IMR-90 (cell line): ENCODE results near the gene NKX6-1. TPM values are rescaled to one million over a fixed set of nuclear protein-coding genes. Genes with fewer than 3 reads are reported as not detected.
A peak's percentile ranks its signal among the peaks of the same experiment; 100 is the strongest.

Source experiments
- ATAC-seq: fragments of 200-7000 bp; cut with Tn5 transposase; 2 replicates; pipeline ENCODE4 v1.9.1; 2020; ENCODE audit warnings: low read depth, mild to moderate bottlenecking, moderate library complexity
- BruUV-seq: library from RNA; stranded (reverse); fragments of 400-500 nt; replicated peaks from 2 replicates; lab custom pipeline; 2021; lab: Mats Ljungman, UMichigan
- CTCF ChIA-PET: fragments of 300-600 bp; formaldehyde crosslinking; extraction: SDS; loops from one replicate; lab custom pipeline; 2021; ENCODE audit warnings: antibody characterized with exemption; lab: Yijun Ruan, JAX
- POLR2A ChIA-PET: fragments of 300-600 bp; sonication (Branson Sonifier 250); formaldehyde crosslinking; loops from one replicate; lab custom pipeline; 2022; ENCODE audit warnings: antibody characterized with exemption; ENCODE audit not compliant: unreplicated experiment; lab: Charles Lee
- DNase-seq: peaks from one replicate; pipeline ENCODE4 v3.0.0; 2013
- H2AFZ ChIP-seq: replicated peaks from 2 replicates; pipeline ENCODE3; 2013; ENCODE audit warnings: low read length, mild to moderate bottlenecking; ENCODE audit not compliant: poor library complexity
- H2AK5ac ChIP-seq: 2 replicates; pipeline ENCODE4 v1.6.1; 2013; ENCODE audit warnings: low read depth, low read length, inconsistent platforms
- H2AK9ac ChIP-seq: replicated peaks from 2 replicates; pipeline ENCODE3; 2013; ENCODE audit warnings: mild to moderate bottlenecking, low read depth, low read length, moderate library complexity; ENCODE audit not compliant: poor library complexity
- H2BK120ac ChIP-seq: 2 replicates; pipeline ENCODE4 v1.6.1; 2013; ENCODE audit warnings: low read depth, low read length, inconsistent platforms
- H2BK15ac ChIP-seq: 3 replicates; pipeline ENCODE4 v1.6.1; 2013; ENCODE audit warnings: low read depth, low read length, inconsistent platforms
- H2BK20ac ChIP-seq: 2 replicates; pipeline ENCODE4 v1.6.1; 2013; ENCODE audit warnings: low read depth, mild to moderate bottlenecking, inconsistent platforms, low read length, moderate library complexity
- H2BK5ac ChIP-seq: 2 replicates; pipeline ENCODE4 v1.6.1; 2013; ENCODE audit warnings: mild to moderate bottlenecking, low read depth, low read length, inconsistent platforms; ENCODE audit not compliant: poor library complexity, severe bottlenecking
- H3K14ac ChIP-seq: replicated peaks from 2 replicates; pipeline ENCODE4 v1.6.1; 2013; ENCODE audit warnings: low read depth, low read length, inconsistent platforms
- H3K18ac ChIP-seq: 2 replicates; pipeline ENCODE4 v1.6.1; 2013; ENCODE audit warnings: low read depth, low read length, control low read depth
- H3K23ac ChIP-seq: 2 replicates; pipeline ENCODE4 v1.6.1; 2013; ENCODE audit warnings: low read depth, low read length, inconsistent platforms
- H3K27ac ChIP-seq: 2 replicates; pipeline ENCODE4 v1.5.1; 2013; ENCODE audit warnings: mild to moderate bottlenecking, control low read depth, low read length; ENCODE audit not compliant: insufficient read depth
- H3K27me3 ChIP-seq: 2 replicates; pipeline ENCODE4 v1.6.1; 2013; ENCODE audit warnings: low read length; ENCODE audit not compliant: control insufficient read depth, insufficient read depth
- H3K36me3 ChIP-seq: 2 replicates; pipeline ENCODE4 v1.6.1; 2013; ENCODE audit warnings: low read length, mixed read lengths; ENCODE audit not compliant: control insufficient read depth, insufficient read depth
- H3K4ac ChIP-seq: 2 replicates; pipeline ENCODE4 v1.6.1; 2013; ENCODE audit warnings: low read depth, low read length, inconsistent platforms
- H3K4me1 ChIP-seq: 2 replicates; pipeline ENCODE4 v1.6.1; 2013; ENCODE audit warnings: low read length, mixed read lengths; ENCODE audit not compliant: control insufficient read depth, insufficient read depth
- H3K4me2 ChIP-seq: 2 replicates; pipeline ENCODE4 v1.6.1; 2013; ENCODE audit warnings: low read depth, mild to moderate bottlenecking, control low read depth, low read length, moderate library complexity
- H3K4me3 ChIP-seq: 2 replicates; pipeline ENCODE4 v1.5.1; 2013; ENCODE audit warnings: low read depth, mild to moderate bottlenecking, control low read depth, low read length, moderate library complexity; ENCODE audit not compliant: insufficient read depth
- H3K56ac ChIP-seq: 2 replicates; pipeline ENCODE4 v1.6.1; 2013; ENCODE audit warnings: low read length, inconsistent platforms; ENCODE audit not compliant: insufficient read depth; ENCODE audit errors: extremely low read depth
- H3K79me1 ChIP-seq, 2 experiments: 2 replicates each; pipeline ENCODE4 v1.6.1; 2013; ENCODE audit warnings: low read length in 2 of 2, inconsistent platforms in 1 of 2, low read depth in 1 of 2
- H3K9ac ChIP-seq: 2 replicates; pipeline ENCODE4 v1.6.1; 2013; ENCODE audit warnings: low read depth, low read length, control low read depth
- H3K9me1 ChIP-seq: 2 replicates; pipeline ENCODE4 v1.6.1; 2013; ENCODE audit warnings: low read length, inconsistent platforms; ENCODE audit not compliant: insufficient read depth
- H3K9me3 ChIP-seq: 2 replicates; pipeline ENCODE4 v1.6.1; 2013; ENCODE audit warnings: low read length; ENCODE audit not compliant: control insufficient read depth, insufficient read depth
- H4K20me1 ChIP-seq: 2 replicates; pipeline ENCODE4 v1.6.1; 2013; ENCODE audit warnings: low read length, inconsistent platforms; ENCODE audit not compliant: insufficient read depth
- H4K5ac ChIP-seq: 2 replicates; pipeline ENCODE4 v1.6.1; 2013; ENCODE audit warnings: mild to moderate bottlenecking, low read depth, low read length, control low read depth
- H4K8ac ChIP-seq, 2 experiments: 2 replicates each; pipeline ENCODE4 v1.6.1; 2013; ENCODE audit warnings: low read depth in 2 of 2, low read length in 2 of 2, control low read depth in 1 of 2, inconsistent platforms in 1 of 2
- H4K91ac ChIP-seq: 2 replicates; pipeline ENCODE4 v1.6.1; 2013; ENCODE audit warnings: low read depth, low read length, inconsistent platforms; ENCODE audit not compliant: insufficient read depth
- BHLHE40 ChIP-seq: fragments of 150-350 bp; IDR thresholded peaks from 2 replicates; pipeline ENCODE4 v1.6.1; 2016; ENCODE audit warnings: mild to moderate bottlenecking, low read depth, low read length
- CEBPB ChIP-seq: IDR thresholded peaks from 2 replicates; pipeline ENCODE4 v1.6.1; 2012; ENCODE audit warnings: low read depth, low read length, improper control_type of control experiment
- CHD1 ChIP-seq: IDR thresholded peaks from 2 replicates; pipeline ENCODE4 v1.6.1; 2012; ENCODE audit warnings: low read depth, low read length, improper control_type of control experiment
- MAFK ChIP-seq: IDR thresholded peaks from 2 replicates; pipeline ENCODE4 v1.6.1; 2012; ENCODE audit warnings: low read depth, low read length, improper control_type of control experiment
- MAZ ChIP-seq: IDR thresholded peaks from 2 replicates; pipeline ENCODE4 v1.6.1; 2012; ENCODE audit warnings: low read depth, mild to moderate bottlenecking, low read length, improper control_type of control experiment, moderate library complexity, borderline replicate concordance
- RAD21 ChIP-seq: IDR thresholded peaks from 2 replicates; pipeline ENCODE4 v1.6.1; 2012; ENCODE audit warnings: low read length, improper control_type of control experiment
- RFX5 ChIP-seq: IDR thresholded peaks from 2 replicates; pipeline ENCODE4 v1.8.0; 2012; ENCODE audit warnings: low read depth, mild to moderate bottlenecking, low read length, moderate library complexity
- SMC3 ChIP-seq: fragments of 150-350 bp; IDR thresholded peaks from 2 replicates; pipeline ENCODE4 v1.6.1; 2016; ENCODE audit warnings: low read depth, mild to moderate bottlenecking, antibody characterized with exemption, low read length, moderate library complexity
- WGBS, 2 experiments: methylation state at CpG; one replicate each; pipeline versions ENCODE4 v1.1.5 to v1.1.7; 2013; ENCODE audit warnings: missing lambda C conversion rate in 2 of 2; ENCODE audit not compliant: insufficient read length in 1 of 2; ENCODE audit errors: extremely low coverage in 2 of 2; 5-methylcytosine and 5-hydroxymethylcytosine counted together
- dilution Hi-C: fragments of 300-500 bp; cut with HindIII; formaldehyde crosslinking; loops from one replicate; pipeline ENCODE4 v1.14.3; 2018; ENCODE audit warnings: low sequenced_read_pairs; ENCODE audit not compliant: unreplicated experiment
- in situ Hi-C: fragments of 300-500 bp; cut with MboI; formaldehyde crosslinking; loops from 3 replicates; pipeline ENCODE4 v1.14.3; 2019; ENCODE audit warnings: low sequenced_read_pairs, inconsistent platforms, mixed read lengths
- intact Hi-C: fragments of 100-400 bp; cut with micrococcal nuclease; formaldehyde crosslinking; loops from 2 replicates; pipeline ENCODE4 v1.10.0; 2022
- polyA plus RNA-seq, 3 experiments: library from polyadenylated mRNA; depleted of rRNA; stranded (reverse); fragments of >200 nt; gene quantifications; 2 replicates each; pipeline ENCODE4 v1.2.3, GENCODE V29; 2012; ENCODE audit warnings: low replicate concordance in 1 of 3
- total RNA-seq: library from RNA; depleted of rRNA; stranded (reverse); fragments of >200 nt; gene quantifications from 2 replicates; pipeline ENCODE4 v1.2.3, GENCODE V29; 2012
- TF ChIP-seq, protein P1 (sequence below): fragments of 150-350 bp; IDR thresholded peaks from 2 replicates; pipeline ENCODE4 v1.6.1; 2017; ENCODE audit warnings: mild to moderate bottlenecking, antibody characterized with exemption, low read length, low read depth
- TF ChIP-seq, protein P2 (sequence below): conservative IDR thresholded peaks from 2 replicates; pipeline ENCODE4 v1.5.1; 2012; ENCODE audit warnings: mild to moderate bottlenecking, low read depth, low read length, improper control_type of control experiment
- TF ChIP-seq, protein P3 (sequence below): fragments of 150-350 bp; IDR thresholded peaks from 2 replicates; pipeline ENCODE4 v1.6.1; 2016; ENCODE audit warnings: low read depth, mild to moderate bottlenecking, low read length, moderate library complexity, borderline replicate concordance

Gene NKX6-1
- total and polyA plus RNA-seq, 2 of the 4 experiments (the other 2 are of a cell fraction), result under 0.01 to 0.24 TPM

DNA sequence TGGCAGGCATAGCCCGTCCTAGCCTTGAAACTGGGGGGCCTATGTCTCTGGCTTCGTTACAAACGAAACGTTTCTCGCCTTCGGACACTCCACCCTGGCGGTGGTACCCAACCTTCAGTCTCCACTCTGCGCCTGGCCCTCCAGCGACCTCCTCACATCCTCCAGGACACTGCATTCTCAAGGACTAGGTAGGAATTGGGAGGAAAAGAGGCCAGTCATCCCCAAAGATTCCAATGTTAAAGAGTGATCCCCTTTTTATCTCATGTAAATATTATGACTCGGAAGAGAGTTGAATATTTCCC is 2.1 kb upstream of the NKX6-1 start:
- in situ Hi-C loops, result loop anchor here (10.0 to 25.0 kb wide), 3 partner anchors 726 to 989 kb away; no protein-coding TSS in a partner anchor

More for the DNA sequence above, 2.1 kb upstream of the NKX6-1 start:
- no peak overlapping the region for H3K18ac ChIP-seq
- WGBS, 2 experiments, result no CpG with 5 or more reads among the region's 10 CpGs
- CTCF ChIA-PET, result no interaction called here
- H3K27me3 ChIP-seq, result peaks cover 74% of the 10 kb centered on the region
- H2BK5ac ChIP-seq, result no peak overlapping the region
- peak overlapping the region; percentile 29 for H2AFZ ChIP-seq
- H2AK5ac ChIP-seq, result no peak overlapping the region
- H3K9me3 ChIP-seq, result peaks cover 20% of the 10 kb centered on the region
- no peak overlapping the region for H3K4ac ChIP-seq
- BruUV-seq, result no TSS peak
- no peak overlapping the region for H4K91ac ChIP-seq
- no peak overlapping the region for H3K4me2 ChIP-seq
- no peaks in the 10 kb centered on the region for H4K20me1 ChIP-seq
- POLR2A ChIA-PET, result no interaction called here
- TF ChIP-seq MAZ (no peak), RFX5 (no peak), MAFK (no peak), CEBPB (no peak), RAD21 (no peak), BHLHE40 (no peak), SMC3 (no peak), CHD1 (no peak)
- TF ChIP-seq, protein P1, sequence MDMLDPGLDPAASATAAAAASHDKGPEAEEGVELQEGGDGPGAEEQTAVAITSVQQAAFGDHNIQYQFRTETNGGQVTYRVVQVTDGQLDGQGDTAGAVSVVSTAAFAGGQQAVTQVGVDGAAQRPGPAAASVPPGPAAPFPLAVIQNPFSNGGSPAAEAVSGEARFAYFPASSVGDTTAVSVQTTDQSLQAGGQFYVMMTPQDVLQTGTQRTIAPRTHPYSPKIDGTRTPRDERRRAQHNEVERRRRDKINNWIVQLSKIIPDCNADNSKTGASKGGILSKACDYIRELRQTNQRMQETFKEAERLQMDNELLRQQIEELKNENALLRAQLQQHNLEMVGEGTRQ, result no peak
- TF ChIP-seq, protein P2, sequence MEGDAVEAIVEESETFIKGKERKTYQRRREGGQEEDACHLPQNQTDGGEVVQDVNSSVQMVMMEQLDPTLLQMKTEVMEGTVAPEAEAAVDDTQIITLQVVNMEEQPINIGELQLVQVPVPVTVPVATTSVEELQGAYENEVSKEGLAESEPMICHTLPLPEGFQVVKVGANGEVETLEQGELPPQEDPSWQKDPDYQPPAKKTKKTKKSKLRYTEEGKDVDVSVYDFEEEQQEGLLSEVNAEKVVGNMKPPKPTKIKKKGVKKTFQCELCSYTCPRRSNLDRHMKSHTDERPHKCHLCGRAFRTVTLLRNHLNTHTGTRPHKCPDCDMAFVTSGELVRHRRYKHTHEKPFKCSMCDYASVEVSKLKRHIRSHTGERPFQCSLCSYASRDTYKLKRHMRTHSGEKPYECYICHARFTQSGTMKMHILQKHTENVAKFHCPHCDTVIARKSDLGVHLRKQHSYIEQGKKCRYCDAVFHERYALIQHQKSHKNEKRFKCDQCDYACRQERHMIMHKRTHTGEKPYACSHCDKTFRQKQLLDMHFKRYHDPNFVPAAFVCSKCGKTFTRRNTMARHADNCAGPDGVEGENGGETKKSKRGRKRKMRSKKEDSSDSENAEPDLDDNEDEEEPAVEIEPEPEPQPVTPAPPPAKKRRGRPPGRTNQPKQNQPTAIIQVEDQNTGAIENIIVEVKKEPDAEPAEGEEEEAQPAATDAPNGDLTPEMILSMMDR, result no peak
- TF ChIP-seq, protein P3, sequence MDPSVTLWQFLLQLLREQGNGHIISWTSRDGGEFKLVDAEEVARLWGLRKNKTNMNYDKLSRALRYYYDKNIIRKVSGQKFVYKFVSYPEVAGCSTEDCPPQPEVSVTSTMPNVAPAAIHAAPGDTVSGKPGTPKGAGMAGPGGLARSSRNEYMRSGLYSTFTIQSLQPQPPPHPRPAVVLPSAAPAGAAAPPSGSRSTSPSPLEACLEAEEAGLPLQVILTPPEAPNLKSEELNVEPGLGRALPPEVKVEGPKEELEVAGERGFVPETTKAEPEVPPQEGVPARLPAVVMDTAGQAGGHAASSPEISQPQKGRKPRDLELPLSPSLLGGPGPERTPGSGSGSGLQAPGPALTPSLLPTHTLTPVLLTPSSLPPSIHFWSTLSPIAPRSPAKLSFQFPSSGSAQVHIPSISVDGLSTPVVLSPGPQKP, result no peak
- ATAC-seq, result no peak
- H3K27ac ChIP-seq, result no peak overlapping the region
- no peak overlapping the region for H3K23ac ChIP-seq
- dilution Hi-C loops (no loop called here), intact Hi-C loops (loop anchor here (10.0 kb wide), 1 partner anchor 246 kb away; no protein-coding TSS in a partner anchor)
- no peaks in the 10 kb centered on the region for H3K36me3 ChIP-seq
- DNase-seq, result no peak
- no peak overlapping the region for H3K9ac ChIP-seq
- H2AK9ac ChIP-seq, result no peak overlapping the region
- no peaks in the 10 kb centered on the region for H3K79me1 ChIP-seq
- H3K4me3 ChIP-seq, result no peak overlapping the region
- no peaks in the 10 kb centered on the region for H3K9me1 ChIP-seq
- H4K8ac ChIP-seq, result no peak overlapping the region
- no peak overlapping the region for H2BK120ac ChIP-seq
- no peak overlapping the region for H2BK15ac ChIP-seq
- no peak overlapping the region for H3K56ac ChIP-seq
- no peak overlapping the region for H2BK20ac ChIP-seq
- H4K5ac ChIP-seq, result no peak overlapping the region
- H3K14ac ChIP-seq, result no peak overlapping the region
- no peaks in the 10 kb centered on the region for H3K4me1 ChIP-seq
